ENCODE results near the gene DGKQ. TPM values are rescaled to one million over a fixed set of nuclear protein-coding genes. Genes with fewer than 3 reads are reported as not detected.
A peak's percentile ranks its signal among the peaks of the same experiment; 100 is the strongest.

The DGKQ gene
- total RNA-seq, 2 experiments from 2014 or later = 10.8 to 11.1 TPM

- no peak overlapping the region for H3K4me3 Mint-ChIP-seq
- H3K27me3 Mint-ChIP-seq (ENCODE audit: low read depth) = no peaks in the 10 kb centered on the region
- DNase-seq = no peak
- no peaks in the 10 kb centered on the region for H3K36me3 Mint-ChIP-seq (ENCODE audit: low read depth)
- CTCF ChIA-PET = no interaction called here
- H3K9me3 Mint-ChIP-seq = no peaks in the 10 kb centered on the region
- intact Hi-C loops (cut with micrococcal nuclease) = no loop called here
- H3K4me1 Mint-ChIP-seq (ENCODE audit: low read depth) = peaks cover 9% of the 10 kb centered on the region
- no peak overlapping the region for H3K27ac Mint-ChIP-seq
Observed at GRCh38 chr4:1015179-1015578, 41.8 kb upstream of the DGKQ start.

GRCh38 chr4:1014291-1015167 is 41.2 kb upstream of the DGKQ start:
- intact Hi-C loops (cut with micrococcal nuclease) = loop anchor here (5.0 kb wide), 4 partner anchors 233 to 708 kb away; partner anchors contain the start of genes CTBP1, TACC3 and TMEM129
- CTCF ChIA-PET = no interaction called here
- H3K4me3 Mint-ChIP-seq = no peak overlapping the region

GRCh38 chr4:1013225-1014073 is 40.1 kb upstream of the DGKQ start:
- peaks cover 11% of the 10 kb centered on the region for H3K4me1 Mint-ChIP-seq (ENCODE audit: low read depth)
- H3K36me3 Mint-ChIP-seq (ENCODE audit: low read depth) = no peaks in the 10 kb centered on the region
- DNase-seq = no peak
- H3K27ac Mint-ChIP-seq = no peak overlapping the region
- CTCF ChIA-PET = no interaction called here
- intact Hi-C loops (cut with micrococcal nuclease) = loop anchor here (5.0 kb wide), 4 partner anchors 234 to 709 kb away; partner anchors contain the start of genes CTBP1, TACC3 and TMEM129
- peaks cover 7% of the 10 kb centered on the region for H3K27me3 Mint-ChIP-seq (ENCODE audit: low read depth)
- no peaks in the 10 kb centered on the region for H3K9me3 Mint-ChIP-seq
- no peak overlapping the region for H3K4me3 Mint-ChIP-seq

More at GRCh38 chr4:1014291-1015167, 41.2 kb upstream of the DGKQ start:
- Mint-ChIP-seq H3K36me3 (ENCODE audit: low read depth) (no peaks in the 10 kb centered on the region), H3K4me1 (ENCODE audit: low read depth) (peaks cover 5% of the 10 kb centered on the region), H3K27ac (no peak overlapping the region), H3K9me3 (no peaks in the 10 kb centered on the region), H3K27me3 (ENCODE audit: low read depth) (no peaks in the 10 kb centered on the region)
- no peak for DNase-seq

- Mint-ChIP-seq H3K4me3 (peak overlapping the region; percentile 64), H3K4me1 (ENCODE audit: low read depth) (peaks cover 11% of the 10 kb centered on the region), H3K27me3 (ENCODE audit: low read depth) (peaks cover 18% of the 10 kb centered on the region), H3K9me3 (no peaks in the 10 kb centered on the region), H3K27ac (no peak overlapping the region), H3K36me3 (ENCODE audit: low read depth) (no peaks in the 10 kb centered on the region)
- DNase-seq = peak; percentile 44
- intact Hi-C loops (cut with micrococcal nuclease) = loop anchor here (5.0 kb wide), 4 partner anchors 235 to 710 kb away; partner anchors contain the start of genes CTBP1, TACC3 and TMEM129
- CTCF ChIA-PET = no interaction called here
Observed at GRCh38 chr4:1012034-1012739, 38.8 kb upstream of the DGKQ start.

GRCh38 chr4:1011666-1012033 is 38.3 kb upstream of the DGKQ start:
- Mint-ChIP-seq H3K9me3 (no peaks in the 10 kb centered on the region), H3K36me3 (ENCODE audit: low read depth) (no peaks in the 10 kb centered on the region), H3K27me3 (ENCODE audit: low read depth) (peaks cover 23% of the 10 kb centered on the region), H3K4me1 (ENCODE audit: low read depth) (peaks cover 11% of the 10 kb centered on the region), H3K4me3 (no peak overlapping the region), H3K27ac (no peak overlapping the region)
- CTCF ChIA-PET = no interaction called here
- no peak for DNase-seq
- intact Hi-C loops (cut with micrococcal nuclease) = loop anchor here (1.0 to 5.0 kb wide), 6 partner anchors 229 to 711 kb away; partner anchors contain the start of genes CTBP1, TACC3 and TMEM129

GRCh38 chr4:1011022-1011665 is 37.8 kb upstream of the DGKQ start, which contains the start of gene FGFRL1:
Gene FGFRL1, plus strand, starts transcription at chr4:1011626. Its CDS starts 860 bp downstream, at chr4:1012486.
- H3K4me3 Mint-ChIP-seq = peak within 1 kb of the TSS; percentile 73
- H3K4me1 Mint-ChIP-seq (ENCODE audit: low read depth) = peaks cover 11% of the 10 kb centered on the region
- intact Hi-C loops (cut with micrococcal nuclease) = loop anchor here (1.0 to 5.0 kb wide), 6 partner anchors 229 to 711 kb away; partner anchors contain the start of genes CTBP1, TACC3 and TMEM129
- peak within 1 kb of the TSS; percentile 46 for H3K27ac Mint-ChIP-seq
- CTCF ChIA-PET = no interaction called here
- no peaks in the 10 kb centered on the region for H3K36me3 Mint-ChIP-seq (ENCODE audit: low read depth)
- peaks cover 26% of the 10 kb centered on the region for H3K27me3 Mint-ChIP-seq (ENCODE audit: low read depth)
- peak; percentile 95 for DNase-seq
- H3K9me3 Mint-ChIP-seq = no peaks in the 10 kb centered on the region

GRCh38 chr4:1010395-1011021 is 37.1 kb upstream of the DGKQ start:
- DNase-seq = peak; percentile 87
- H3K4me3 Mint-ChIP-seq = peak overlapping the region; percentile 73
- peaks cover 26% of the 10 kb centered on the region for H3K27me3 Mint-ChIP-seq (ENCODE audit: low read depth)
- intact Hi-C loops (cut with micrococcal nuclease) = loop anchor here (1.0 to 5.0 kb wide), 8 partner anchors 37 to 712 kb away; partner anchors contain the start of genes CTBP1, DGKQ, MAEA and TACC3
- peak overlapping the region; percentile 46 for H3K27ac Mint-ChIP-seq
- H3K9me3 Mint-ChIP-seq = no peaks in the 10 kb centered on the region
- peaks cover 11% of the 10 kb centered on the region for H3K4me1 Mint-ChIP-seq (ENCODE audit: low read depth)
- CTCF ChIA-PET = interaction anchor here (0.8 kb wide), 1 partner anchor 46 kb away, joined by 4 read pairs; no protein-coding TSS in a partner anchor
- no peaks in the 10 kb centered on the region for H3K36me3 Mint-ChIP-seq (ENCODE audit: low read depth)

GRCh38 chr4:1009542-1010394 is 36.4 kb upstream of the DGKQ start:
- Mint-ChIP-seq H3K4me1 (ENCODE audit: low read depth) (peaks cover 11% of the 10 kb centered on the region), H3K36me3 (ENCODE audit: low read depth) (no peaks in the 10 kb centered on the region), H3K27me3 (ENCODE audit: low read depth) (peaks cover 27% of the 10 kb centered on the region), H3K27ac (no peak overlapping the region), H3K9me3 (no peaks in the 10 kb centered on the region), H3K4me3 (peak overlapping the region; percentile 73)
- CTCF ChIA-PET = interaction anchor here (0.8 kb wide), 1 partner anchor 46 kb away, joined by 4 read pairs; no protein-coding TSS in a partner anchor
- peak; percentile 67 for DNase-seq
- intact Hi-C loops (cut with micrococcal nuclease) = loop anchor here (1.0 to 5.0 kb wide), 7 partner anchors 36 to 713 kb away; partner anchors contain the start of genes CTBP1, DGKQ, MAEA and PCGF3

GRCh38 chr4:1008840-1009541 is 35.6 kb upstream of the DGKQ start:
- peak; percentile 25 for DNase-seq
- H3K27me3 Mint-ChIP-seq (ENCODE audit: low read depth) = peaks cover 34% of the 10 kb centered on the region
- H3K4me1 Mint-ChIP-seq (ENCODE audit: low read depth) = peaks cover 11% of the 10 kb centered on the region
- intact Hi-C loops (cut with micrococcal nuclease) = loop anchor here (1.0 kb wide), 1 partner anchor 304 kb away; the partner anchor contains the start of gene PCGF3
- H3K4me3 Mint-ChIP-seq = peak overlapping the region; percentile 62
- CTCF ChIA-PET = no interaction called here
- no peaks in the 10 kb centered on the region for H3K36me3 Mint-ChIP-seq (ENCODE audit: low read depth)
- H3K9me3 Mint-ChIP-seq = no peaks in the 10 kb centered on the region
- no peak overlapping the region for H3K27ac Mint-ChIP-seq

- intact Hi-C loops (cut with micrococcal nuclease) = no loop called here
- H3K27me3 Mint-ChIP-seq (ENCODE audit: low read depth) = peaks cover 42% of the 10 kb centered on the region
- H3K9me3 Mint-ChIP-seq = no peaks in the 10 kb centered on the region
- CTCF ChIA-PET = interaction anchor here (1.3 kb wide), 1 partner anchor 265 kb away, joined by 3 read pairs; no protein-coding TSS in a partner anchor
- H3K4me3 Mint-ChIP-seq = no peak overlapping the region
- H3K27ac Mint-ChIP-seq = no peak overlapping the region
- no peaks in the 10 kb centered on the region for H3K36me3 Mint-ChIP-seq (ENCODE audit: low read depth)
- DNase-seq = no peak
- H3K4me1 Mint-ChIP-seq (ENCODE audit: low read depth) = peaks cover 14% of the 10 kb centered on the region
Observed at GRCh38 chr4:1006856-1007255, 33.5 kb upstream of the DGKQ start.
